Stimulated activated CD4-positive, alpha-beta T cell treated with anti-CD3 and anti-CD28 coated beads, Interleukin-15, amount 100 ng/mL, for 48 hours (primary cell): ENCODE measurements around the gene DAB2IP.

ENCODE experiments used
- DNase-seq, 2 donors: peaks; one replicate each; pipeline ENCODE4 v3.0.0-alpha.2; 2020; ENCODE audit warnings: low read depth in 2 of 2

The DAB2IP gene

GRCh38 chr9:121626012-121626411, 25.4 kb upstream of the DAB2IP start:
- no peak for DNase-seq

DNA sequence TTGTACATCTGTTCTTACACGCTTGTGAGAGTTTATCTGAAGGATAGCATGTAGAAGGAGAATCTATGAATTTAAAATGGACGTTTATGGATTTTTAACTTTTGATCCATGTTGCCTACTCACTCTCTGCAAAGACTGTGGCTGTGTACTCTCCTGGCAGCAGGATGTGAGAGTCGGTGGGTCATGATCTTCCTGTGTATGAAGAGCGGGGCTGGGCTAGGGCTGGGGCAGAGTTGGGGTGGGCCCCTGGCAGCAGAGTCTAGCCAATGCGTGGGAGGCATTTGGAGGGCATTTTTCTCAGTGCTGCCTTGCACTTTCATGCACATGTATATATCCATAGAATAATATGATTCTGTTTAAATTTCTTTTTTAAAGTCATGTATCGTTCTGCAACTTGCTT, 24.0 kb upstream of the DAB2IP start:
- no peak for DNase-seq

DNA sequence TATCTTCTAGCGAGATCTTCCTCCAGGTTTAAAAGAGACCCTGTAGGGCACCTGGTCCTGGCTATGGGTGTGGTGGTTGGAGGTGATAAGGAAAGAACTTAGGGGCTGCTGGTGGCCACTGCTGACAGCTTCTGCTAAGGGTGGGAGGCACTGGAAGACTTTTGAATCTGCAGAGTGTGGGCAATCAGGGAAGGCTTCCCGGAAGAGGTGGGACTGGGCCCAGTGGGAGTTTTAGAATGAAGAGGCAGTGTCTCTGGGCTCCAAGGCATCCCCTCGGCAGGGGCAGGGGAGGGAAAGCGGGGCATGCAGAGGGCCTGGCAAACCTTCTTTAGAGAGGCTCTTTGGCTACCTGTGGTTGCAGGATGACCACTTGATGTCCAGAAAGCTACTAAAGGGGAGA, 23.0 kb upstream of the DAB2IP start:
- DNase-seq: no peak

DNA sequence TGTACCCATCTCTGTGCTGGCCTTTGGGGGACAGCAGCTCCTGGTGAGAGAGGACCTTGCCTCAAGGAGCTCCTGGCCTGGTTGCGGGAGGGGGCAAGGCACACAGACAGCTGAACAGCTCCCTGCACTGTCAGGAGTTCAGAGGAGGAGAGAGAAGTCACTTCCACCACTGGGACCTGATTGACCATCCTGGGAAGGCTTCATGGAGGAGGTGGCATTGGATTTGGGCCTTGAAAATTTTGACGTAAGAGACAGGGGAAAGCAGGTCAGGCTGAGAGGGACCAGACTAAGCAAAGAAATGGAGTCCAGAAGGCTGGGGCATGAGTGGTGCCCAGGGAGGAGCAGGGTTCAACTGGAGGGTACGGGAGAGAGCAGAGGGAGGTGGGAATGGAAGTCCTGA, 20.3 kb upstream of the DAB2IP start:
- DNase-seq: no peak

GRCh38 chr9:121631978-121632418, 19.4 kb upstream of the DAB2IP start:
- no peak for DNase-seq

DNA sequence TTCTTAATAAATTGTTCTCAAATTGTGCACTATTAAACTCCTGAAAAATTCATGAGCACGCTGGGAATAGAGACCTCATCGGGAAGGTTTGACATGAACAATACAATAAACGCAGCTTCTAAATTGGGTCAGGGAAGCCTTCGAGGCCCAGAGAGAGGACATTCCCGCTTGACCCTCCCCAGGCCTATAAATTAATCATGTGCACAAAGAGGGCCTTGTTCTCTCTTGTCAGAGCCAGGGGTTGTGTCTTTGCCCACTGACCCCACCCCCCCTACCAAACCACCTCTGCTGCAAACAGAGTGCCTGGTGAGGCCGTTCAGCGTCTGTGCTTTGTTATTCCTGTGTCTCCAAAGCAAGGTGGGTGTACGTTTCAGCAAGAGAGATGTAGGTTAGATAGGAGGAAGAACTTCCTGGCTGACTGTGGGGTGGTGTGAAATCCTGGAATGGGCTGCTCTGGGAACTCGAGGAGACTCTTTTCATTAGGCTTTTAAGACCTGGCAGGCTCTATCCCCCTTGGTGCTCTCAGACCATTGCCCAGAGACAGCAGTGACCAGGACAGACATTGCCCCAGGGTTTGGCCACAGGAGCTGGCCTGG, 18.2 kb upstream of the DAB2IP start:
- no peak for DNase-seq

- no peak for DNase-seq
These were observed 17.7 kb upstream of the DAB2IP start for GRCh38 chr9:121633736-121634135.

DNA sequence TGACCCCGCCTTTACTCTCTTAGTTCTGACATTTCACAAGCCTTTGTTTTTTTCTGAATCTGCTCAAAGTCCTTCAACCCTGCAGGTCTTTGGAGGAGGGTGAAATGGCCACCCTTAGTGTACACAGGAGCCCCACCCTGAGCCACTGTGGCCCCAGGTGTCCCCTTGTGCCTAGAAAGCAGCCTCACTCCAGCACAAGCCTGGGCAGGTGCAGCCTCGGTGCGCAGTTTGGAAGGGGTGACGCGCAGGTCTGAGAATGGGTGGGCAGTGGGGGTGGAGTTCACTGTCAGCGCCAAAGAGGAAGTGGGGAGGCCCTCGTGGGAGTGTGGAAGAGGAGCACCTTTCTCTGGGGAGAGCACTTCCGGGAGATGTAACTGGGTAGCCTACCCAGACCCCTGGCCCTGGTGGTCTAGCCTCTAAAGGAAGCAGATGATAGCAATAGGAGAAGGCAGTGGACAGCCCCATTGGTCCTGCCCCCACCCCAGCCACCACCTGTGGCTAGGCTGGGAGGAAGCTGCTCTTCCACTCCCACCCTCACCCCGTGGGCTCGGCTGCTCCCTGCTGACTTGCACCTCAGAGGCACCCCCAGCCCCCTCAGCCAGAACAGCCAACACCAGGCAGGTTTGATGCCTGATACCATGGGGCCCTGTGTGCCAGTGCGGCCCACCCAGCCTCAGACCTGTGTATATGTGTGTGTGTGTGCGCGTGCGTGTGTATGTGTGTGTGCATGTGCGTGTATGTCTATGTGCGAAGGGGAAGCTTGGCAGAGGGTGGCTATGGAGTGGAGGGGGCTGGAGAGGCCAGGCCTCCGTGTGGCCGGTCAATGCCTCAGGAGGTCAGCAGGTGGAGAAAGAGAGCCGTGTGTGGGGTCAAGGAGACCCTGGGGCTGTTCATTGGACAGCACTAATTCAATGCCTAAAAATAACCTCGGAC, 16.8 kb upstream of the DAB2IP start:
- no peak for DNase-seq

DNA sequence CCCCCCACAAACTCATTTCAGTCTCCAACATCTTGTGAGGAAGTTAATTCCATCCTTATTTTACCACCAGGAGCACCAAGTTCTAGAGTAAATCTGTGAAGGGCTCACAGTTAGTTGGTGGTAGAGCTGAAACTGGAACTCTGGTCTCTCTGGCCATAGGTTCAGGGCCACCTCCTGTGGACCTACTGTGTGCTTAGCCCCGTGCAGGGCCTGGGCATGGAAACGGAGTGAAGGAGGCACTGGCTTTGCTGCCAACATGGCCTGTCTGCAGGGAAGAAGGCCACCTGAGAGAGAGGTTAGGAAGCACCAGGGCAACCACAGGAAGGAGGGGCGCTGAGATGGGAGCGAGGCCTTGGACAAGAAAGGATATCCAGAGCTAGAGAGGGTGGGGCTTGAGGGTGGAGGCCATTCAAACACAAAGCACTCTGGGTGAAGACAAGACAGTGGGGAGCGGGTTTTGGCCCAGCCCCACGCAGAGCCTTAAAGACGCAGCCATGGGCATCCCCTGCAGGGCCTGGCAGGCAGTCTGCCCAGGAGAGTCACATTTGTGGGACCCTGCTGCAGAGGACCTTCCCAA, 16.0 kb upstream of the DAB2IP start:
- DNase-seq: no peak

- DNase-seq: no peak
These were observed 15.0 kb upstream of the DAB2IP start for GRCh38 chr9:121636341-121636865.

DNA sequence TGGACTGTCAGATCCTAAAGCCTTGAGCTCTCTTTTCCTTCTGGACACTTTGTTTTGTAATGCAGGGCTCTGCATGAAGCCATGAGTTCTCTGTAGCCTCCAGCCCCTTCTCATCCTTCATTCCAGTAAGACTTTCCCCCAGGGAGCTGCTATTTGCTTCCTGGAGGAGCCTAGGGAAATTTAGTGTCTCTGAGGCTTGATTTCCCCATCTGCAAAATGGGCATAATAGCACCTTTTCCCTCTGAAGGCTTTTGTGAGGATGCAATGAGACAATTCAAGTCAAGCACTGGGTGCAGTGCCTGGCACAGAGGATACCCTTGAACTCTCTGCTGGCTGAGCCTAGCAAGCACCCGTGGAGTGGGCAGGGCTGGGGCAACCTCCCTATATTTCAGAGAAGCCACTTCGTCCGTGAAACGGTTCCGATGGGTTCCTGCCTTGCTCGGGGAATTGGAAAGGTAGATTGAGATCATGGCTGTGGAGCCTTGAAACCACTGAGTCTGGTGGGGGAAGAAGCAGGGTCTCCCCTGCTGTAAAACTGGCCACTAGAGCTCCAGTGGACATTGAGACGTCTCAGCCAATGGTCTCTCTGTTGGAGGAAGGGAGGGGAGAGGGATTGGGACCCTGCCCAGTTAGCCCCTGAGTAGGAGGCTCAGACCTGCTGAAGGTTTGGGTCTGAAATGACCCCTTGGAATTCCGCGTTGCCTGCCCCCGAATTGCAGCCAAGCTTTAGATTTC, 14.3 kb upstream of the DAB2IP start:
- DNase-seq: no peak

GRCh38 chr9:121637713-121638220, 13.7 kb upstream of the DAB2IP start:
- DNase-seq: no peak

DNA sequence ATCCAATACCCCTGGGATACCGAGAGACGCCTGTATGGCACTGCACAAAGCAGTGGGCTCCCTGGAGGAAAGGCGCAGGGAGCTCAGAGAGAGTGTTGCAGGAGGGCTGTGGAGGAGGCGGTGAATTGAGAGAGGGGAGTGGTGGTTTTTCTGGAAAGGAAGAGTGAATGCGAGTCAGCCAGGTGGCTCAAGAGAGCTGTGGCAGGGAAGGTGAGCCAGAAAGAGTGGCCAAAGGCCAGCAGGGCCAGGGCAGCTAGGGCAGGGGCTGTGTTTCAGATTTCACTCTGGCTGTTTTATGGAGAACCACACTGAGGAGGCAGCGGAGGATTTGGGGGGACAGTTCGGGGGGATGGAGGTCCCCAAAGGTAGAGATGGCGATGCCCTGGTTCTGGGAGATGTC, 13.0 kb upstream of the DAB2IP start:
- DNase-seq: no peak

GRCh38 chr9:121638901-121639592, 12.4 kb upstream of the DAB2IP start:
- DNase-seq: no peak

DNA sequence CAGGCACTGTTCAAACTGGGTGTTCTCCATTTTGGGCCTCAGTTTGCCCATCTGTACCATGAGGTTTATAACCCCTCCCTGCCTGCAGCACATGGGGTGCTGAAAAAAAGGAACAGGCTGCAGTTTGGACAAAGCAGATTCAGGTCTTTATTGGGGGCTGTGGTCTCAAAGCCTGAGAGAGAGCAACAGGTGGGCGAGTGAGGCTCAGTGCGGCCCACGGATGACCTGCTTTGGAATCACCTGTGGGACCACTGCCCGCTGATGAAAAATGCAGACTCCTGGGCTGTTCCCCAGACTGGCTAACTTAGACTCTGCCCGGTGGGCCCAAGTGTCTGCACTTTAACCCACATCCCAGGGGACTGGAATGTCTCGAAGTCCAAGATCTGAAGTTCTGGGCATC, 11.8 kb upstream of the DAB2IP start:
- DNase-seq: no peak

GRCh38 chr9:121640076-121640475, 11.4 kb upstream of the DAB2IP start:
- DNase-seq: peak; percentile 10 to 31

DNA sequence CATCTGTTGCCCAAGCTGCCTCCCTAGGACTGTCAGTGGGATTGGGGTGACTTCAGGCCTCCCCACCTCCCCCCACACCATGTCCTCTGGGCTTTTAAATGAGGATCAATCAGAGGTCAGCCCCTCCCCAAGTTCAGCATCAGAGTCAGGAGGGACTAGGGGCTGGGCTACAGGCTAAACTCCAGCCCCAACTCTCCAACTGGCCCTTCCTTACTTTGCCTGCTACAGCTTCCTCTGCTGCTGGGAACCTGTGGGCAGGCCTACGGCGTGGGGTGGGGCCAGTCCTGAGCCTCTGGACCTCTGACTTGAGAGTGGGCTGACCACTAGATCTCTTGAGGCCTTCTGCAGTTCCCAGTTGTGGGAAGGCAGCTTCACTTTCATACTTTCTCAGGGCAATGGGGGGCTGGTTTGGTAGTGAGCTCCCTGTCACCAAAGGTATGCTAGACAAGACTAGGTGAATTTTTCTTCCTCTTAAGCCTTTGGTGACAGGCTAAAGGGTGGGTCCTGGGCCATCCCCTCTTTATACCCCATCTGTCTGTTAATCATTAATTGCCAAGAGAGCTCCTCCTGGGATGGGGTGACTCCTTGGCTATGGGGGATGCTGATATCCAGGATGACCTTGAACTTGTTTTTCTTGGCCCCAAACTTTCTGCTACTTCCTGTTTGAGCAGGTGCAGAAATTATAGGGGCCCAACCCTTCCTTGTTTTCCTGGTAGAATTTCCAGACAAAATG, 10.8 kb upstream of the DAB2IP start:
- no peak for DNase-seq

DNA sequence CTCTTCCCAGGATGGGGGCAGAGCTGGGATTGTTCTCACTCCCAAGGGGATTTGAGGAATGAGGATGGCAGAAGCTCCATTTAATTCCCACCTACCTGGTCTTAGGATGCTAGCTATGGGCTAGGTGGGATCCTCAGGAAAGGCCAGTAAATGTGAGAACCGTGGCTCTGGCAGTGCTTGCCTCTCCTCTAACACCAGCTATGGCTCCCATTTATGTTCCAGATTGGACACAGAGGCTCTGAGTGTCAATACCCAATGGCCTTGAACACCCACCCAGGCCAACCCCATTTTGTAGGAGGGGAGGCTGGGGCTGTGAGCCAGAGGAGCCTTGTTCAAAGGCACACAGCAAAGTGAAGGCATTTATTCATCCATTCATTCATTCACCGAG, 10.2 kb upstream of the DAB2IP start:
- no peak for DNase-seq

DNA sequence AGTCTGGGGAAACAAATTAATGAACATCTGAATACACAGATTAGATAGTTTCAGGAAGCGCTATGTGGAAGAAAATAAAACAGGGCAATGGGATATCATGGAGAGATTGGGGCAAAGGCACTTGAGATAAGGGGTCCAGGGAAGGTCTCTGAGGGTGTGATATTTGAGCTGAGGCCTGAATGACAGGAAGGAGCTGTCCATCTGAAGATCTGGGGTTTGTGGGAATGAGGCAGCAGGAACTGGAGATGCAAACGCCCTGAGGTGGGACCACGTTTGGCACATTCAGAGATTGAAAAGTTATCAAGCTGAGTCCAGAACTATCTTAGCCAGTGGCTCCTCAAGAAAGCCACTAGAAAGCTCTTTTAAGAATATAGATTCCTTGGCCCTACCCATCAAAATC, 8.7 kb upstream of the DAB2IP start:
- DNase-seq: no peak

GRCh38 chr9:121643473-121643872, 8.0 kb upstream of the DAB2IP start:
- DNase-seq: no peak
